Keratinocyte (primary cell): Measurements from ENCODE around the gene SPECC1. TPM values are rescaled to one million over a fixed set of nuclear protein-coding genes. Genes with fewer than 3 reads are reported as not detected.

ENCODE experiments used
- DNase-seq: peaks from one replicate; pipeline ENCODE4 v3.0.0-alpha.2; 2011; ENCODE audit warnings: low read depth, missing footprints, low spot score
- FAIRE-seq: peaks from 2 replicates; lab custom pipeline; 2011; peaks lifted over from hg19 to GRCh38; lab: Jason Lieb, UNC
- H2AFZ ChIP-seq: 2 replicates; pipeline ENCODE4 v1.6.0; 2012; ENCODE audit warnings: low read length, control low read depth, inconsistent platforms; ENCODE audit not compliant: control insufficient read depth
- H3K27ac ChIP-seq: 2 replicates; pipeline ENCODE4 v1.5.1; 2011; ENCODE audit warnings: low read length; ENCODE audit not compliant: control insufficient read depth, insufficient read depth
- H3K27me3 ChIP-seq: 3 replicates; pipeline ENCODE4 v1.6.0; 2011; ENCODE audit warnings: low read length; ENCODE audit not compliant: control insufficient read depth, insufficient read depth; ENCODE audit errors: extremely low read depth
- H3K36me3 ChIP-seq, 2 experiments: 2 replicates in 1 of 2; 3 replicates in 1 of 2; pipeline ENCODE4 v1.5.1; 2011; ENCODE audit warnings: low read length in 2 of 2, mild to moderate bottlenecking in 1 of 2; ENCODE audit not compliant: control insufficient read depth in 2 of 2, insufficient read depth in 2 of 2; ENCODE audit errors: extremely low read depth in 1 of 2
- H3K4me1 ChIP-seq: 3 replicates; pipeline ENCODE4 v1.5.1; 2011; ENCODE audit warnings: low read length; ENCODE audit not compliant: control insufficient read depth, insufficient read depth; ENCODE audit errors: extremely low read depth
- H3K4me2 ChIP-seq: 3 replicates; pipeline ENCODE4 v1.6.0; 2011; ENCODE audit warnings: low read depth, low read length; ENCODE audit not compliant: control insufficient read depth, insufficient read depth; ENCODE audit errors: extremely low read depth
- H3K4me3 ChIP-seq, 3 experiments: fragments of 200-600 bp in 1 of 3; sonication (generic) in 1 of 3; 2 replicates in 2 of 3; 3 replicates in 1 of 3; pipeline ENCODE4 v1.5.1; 2011 to 2016; ENCODE audit warnings: low read length in 3 of 3, mild to moderate bottlenecking in 3 of 3, control low read depth in 2 of 3, inconsistent platforms in 1 of 3, low read depth in 1 of 3, mixed read lengths in 1 of 3, mixed run types in 1 of 3, moderate library complexity in 1 of 3; ENCODE audit not compliant: control insufficient read depth in 2 of 3, insufficient read depth in 2 of 3; ENCODE audit errors: extremely low read depth in 1 of 3
- H3K79me2 ChIP-seq: 2 replicates; pipeline ENCODE4 v1.6.0; 2012; ENCODE audit warnings: low read length; ENCODE audit not compliant: control insufficient read depth, insufficient read depth
- H3K9ac ChIP-seq: 3 replicates; pipeline ENCODE4 v1.6.0; 2011; ENCODE audit warnings: low read length; ENCODE audit not compliant: control insufficient read depth, insufficient read depth; ENCODE audit errors: extremely low read depth
- H3K9me1 ChIP-seq: 3 replicates; pipeline ENCODE4 v1.6.0; 2011; ENCODE audit warnings: low read length; ENCODE audit not compliant: control insufficient read depth, insufficient read depth; ENCODE audit errors: extremely low read depth
- H3K9me3 ChIP-seq: 2 replicates; pipeline ENCODE4 v1.5.1; 2012; ENCODE audit warnings: low read depth, low read length; ENCODE audit not compliant: control insufficient read depth
- H4K20me1 ChIP-seq: 3 replicates; pipeline ENCODE4 v1.6.0; 2011; ENCODE audit warnings: low read length; ENCODE audit not compliant: control insufficient read depth, insufficient read depth; ENCODE audit errors: extremely low read depth
- EZH2 ChIP-seq: IDR thresholded peaks from one replicate; pipeline ENCODE4 v1.6.1; 2012; ENCODE audit warnings: inconsistent platforms, mild to moderate bottlenecking, low read length, moderate library complexity
- dilution Hi-C: fragments of 300-500 bp; cut with MboI; formaldehyde crosslinking; loops from one replicate; pipeline ENCODE4 v1.7.0; 2020; ENCODE audit warnings: low sequenced_read_pairs; ENCODE audit not compliant: extremely low pct_ligation_motif_present
- polyA plus RNA-seq, 5 experiments: library from polyadenylated mRNA; depleted of rRNA in 3 of 5; stranded (reverse) in 3 of 5; stranded (forward) in 1 of 5; unstranded in 1 of 5; fragments of >200 nt; gene quantifications; 1 replicate in 1 of 5; 2 replicates in 3 of 5; 3 replicates in 1 of 5; pipeline versions ENCODE4 v1.2.1 to v1.2.3, GENCODE V29; 2011 to 2012; ENCODE audit warnings: missing spikeins in 2 of 5, low read depth in 1 of 5, low replicate concordance in 1 of 5
- TF ChIP-seq, protein P1 (sequence below), 3 experiments: IDR thresholded peaks in 1 of 3; conservative IDR thresholded peaks in 1 of 3; optimal IDR thresholded peaks in 1 of 3; 2 replicates in 2 of 3; 3 replicates in 1 of 3; pipeline versions ENCODE3 to v1.5.1; 2011; ENCODE audit warnings: low read length in 3 of 3, mild to moderate bottlenecking in 3 of 3, moderate library complexity in 2 of 3, control low read depth in 1 of 3, inconsistent platforms in 1 of 3; ENCODE audit not compliant: insufficient read depth in 2 of 3; ENCODE audit errors: extremely low read depth in 1 of 3

SPECC1 gene
- polyA plus RNA-seq, 1 donor (not counting 4 experiments of a cell fraction or from before 2014, with no cell fraction given), result 20.9 TPM

DNA sequence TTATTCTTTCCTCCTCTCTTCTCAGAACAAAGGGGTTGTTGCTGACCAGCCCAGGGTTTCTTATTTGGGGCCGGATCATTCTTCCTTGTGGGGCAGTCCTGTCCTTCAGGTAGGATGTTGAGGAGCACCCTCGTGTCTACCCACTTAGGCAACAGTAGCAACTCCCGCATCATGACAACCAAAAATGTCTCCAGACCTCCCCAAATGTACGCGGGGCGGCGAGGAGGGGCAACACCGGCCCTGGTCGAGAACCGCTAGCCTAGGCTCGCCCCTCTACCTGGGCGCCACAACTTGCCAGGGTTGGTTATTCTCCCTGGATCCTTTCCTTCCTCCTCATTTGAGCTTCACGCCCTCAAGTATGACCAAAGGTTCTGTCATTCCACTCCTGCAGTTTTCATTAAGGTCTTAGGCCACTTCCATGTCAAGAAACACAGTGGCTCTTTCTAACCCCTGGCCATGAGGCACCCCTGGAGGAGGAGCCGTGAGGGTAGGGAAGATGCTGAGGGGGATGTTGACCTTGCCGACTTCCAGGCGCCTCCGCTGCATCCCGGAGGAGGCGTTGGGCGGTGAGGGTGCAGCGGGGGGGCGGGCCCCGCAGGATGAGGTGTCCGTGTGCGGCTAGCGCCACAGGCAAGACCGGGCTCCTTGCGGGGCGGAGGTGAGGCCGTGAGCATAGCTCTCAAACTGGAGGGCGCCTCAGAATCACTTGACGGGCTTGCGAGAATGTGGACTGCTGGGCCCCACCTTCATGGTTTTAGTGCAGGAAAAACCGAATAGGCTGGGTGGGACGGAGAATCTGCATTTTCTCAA is 712 bp upstream of the SPECC1 start:
- Histone ChIP-seq H4K20me1 (no peaks in the 10 kb centered on the region), H2AFZ (peak overlapping the region; percentile 98), H3K4me3 (peak overlapping the region; percentile 37 to 81 (median 80)), H3K4me2 (peak overlapping the region; percentile 97), H3K9ac (peak overlapping the region; percentile 55), H3K9me3 (no peaks in the 10 kb centered on the region), H3K9me1 (no peaks in the 10 kb centered on the region), H3K36me3 (no peaks in the 10 kb centered on the region), H3K27ac (no peak overlapping the region), H3K4me1 (peaks cover 8% of the 10 kb centered on the region), H3K79me2 (no peaks in the 10 kb centered on the region), H3K27me3 (peaks cover 27% of the 10 kb centered on the region)
- dilution Hi-C loops, result no loop called here
- FAIRE-seq (no peak), DNase-seq (no peak)
- TF ChIP-seq, protein P1, sequence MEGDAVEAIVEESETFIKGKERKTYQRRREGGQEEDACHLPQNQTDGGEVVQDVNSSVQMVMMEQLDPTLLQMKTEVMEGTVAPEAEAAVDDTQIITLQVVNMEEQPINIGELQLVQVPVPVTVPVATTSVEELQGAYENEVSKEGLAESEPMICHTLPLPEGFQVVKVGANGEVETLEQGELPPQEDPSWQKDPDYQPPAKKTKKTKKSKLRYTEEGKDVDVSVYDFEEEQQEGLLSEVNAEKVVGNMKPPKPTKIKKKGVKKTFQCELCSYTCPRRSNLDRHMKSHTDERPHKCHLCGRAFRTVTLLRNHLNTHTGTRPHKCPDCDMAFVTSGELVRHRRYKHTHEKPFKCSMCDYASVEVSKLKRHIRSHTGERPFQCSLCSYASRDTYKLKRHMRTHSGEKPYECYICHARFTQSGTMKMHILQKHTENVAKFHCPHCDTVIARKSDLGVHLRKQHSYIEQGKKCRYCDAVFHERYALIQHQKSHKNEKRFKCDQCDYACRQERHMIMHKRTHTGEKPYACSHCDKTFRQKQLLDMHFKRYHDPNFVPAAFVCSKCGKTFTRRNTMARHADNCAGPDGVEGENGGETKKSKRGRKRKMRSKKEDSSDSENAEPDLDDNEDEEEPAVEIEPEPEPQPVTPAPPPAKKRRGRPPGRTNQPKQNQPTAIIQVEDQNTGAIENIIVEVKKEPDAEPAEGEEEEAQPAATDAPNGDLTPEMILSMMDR (optimal IDR thresholded peaks at IDR 0.05 in 1 of 3, IDR thresholded peaks at IDR 0.05 in 1 of 3, conservative IDR thresholded peaks at IDR 0.05 in 1 of 3; ENCODE audit: extremely low read depth in 1 of 3, insufficient read depth in 2 of 3, low read length in 3 of 3), result no peak
- no peak for TF ChIP-seq EZH2

DNA sequence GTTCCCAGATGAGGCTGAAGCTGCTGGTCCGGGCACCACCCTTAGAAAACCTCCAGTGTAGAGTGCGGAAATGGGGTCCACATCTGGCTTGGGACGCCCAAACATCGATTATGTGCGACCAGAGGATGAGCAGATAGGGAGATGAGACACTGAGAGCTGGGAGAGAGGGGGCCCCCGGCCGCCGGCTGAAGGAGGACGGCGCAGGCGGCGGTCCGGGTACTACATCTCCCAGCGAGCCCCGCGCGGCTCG is 182 bp upstream of the SPECC1 start:
- dilution Hi-C loops, result no loop called here
- no peak for FAIRE-seq

More for the DNA sequence above, 182 bp upstream of the SPECC1 start:
- DNase-seq, result no peak
- peak overlapping the region; percentile 37 to 81 (median 80) for H3K4me3 ChIP-seq
- H3K36me3 ChIP-seq, result no peaks in the 10 kb centered on the region
- H3K9ac ChIP-seq, result peak overlapping the region; percentile 55
- no peaks in the 10 kb centered on the region for H3K9me1 ChIP-seq
- no peaks in the 10 kb centered on the region for H3K79me2 ChIP-seq
- no peak for TF ChIP-seq EZH2
- TF ChIP-seq, protein P1 (optimal IDR thresholded peaks at IDR 0.05 in 1 of 3, IDR thresholded peaks at IDR 0.05 in 1 of 3, conservative IDR thresholded peaks at IDR 0.05 in 1 of 3; ENCODE audit: extremely low read depth in 1 of 3, insufficient read depth in 2 of 3, low read length in 3 of 3), result peak in 2 of 3 experiments; percentile 51 to 89
- H4K20me1 ChIP-seq, result no peaks in the 10 kb centered on the region
- peak overlapping the region; percentile 98 for H2AFZ ChIP-seq
- H3K4me2 ChIP-seq, result peak overlapping the region; percentile 97
- no peaks in the 10 kb centered on the region for H3K9me3 ChIP-seq
- H3K27ac ChIP-seq, result no peak overlapping the region
- H3K4me1 ChIP-seq, result peaks cover 8% of the 10 kb centered on the region
- H3K27me3 ChIP-seq, result peaks cover 27% of the 10 kb centered on the region
